SK-MEL-5 (cell line): Measurements from ENCODE around the gene PARVB. TPM values are rescaled to one million over a fixed set of nuclear protein-coding genes. Genes with fewer than 3 reads are reported as not detected.

Experiments
- DNase-seq: peaks from one replicate; pipeline ENCODE4 v3.0.0-alpha.2; 2016; ENCODE audit warnings: low read depth, low spot score
- in situ Hi-C: cut with HindIII; loops from 2 replicates; pipeline ENCODE4 v1.10.0; 2016; ENCODE audit warnings: low sequenced_read_pairs, high pct_unique_total_duplicates, low pct_unique_long_range_greater_than_20kb
- total RNA-seq: library from RNA; depleted of rRNA; stranded (reverse); fragments of >200 nt; shearing (Covaris generic); gene quantifications from 2 replicates; pipeline ENCODE4 v1.2.3, GENCODE V29; 2014

Gene PARVB
- total RNA-seq, 1 experiment from 2014 or later: 164 TPM

GRCh38 chr22:44089717-44090570 is 65.8 kb downstream of the PARVB start:
- in situ Hi-C loops: loop anchor here (25.0 kb wide), 1 partner anchor 103 kb away; no protein-coding TSS in a partner anchor

GRCh38 chr22:44090571-44090905 is 66.4 kb downstream of the PARVB start:
- in situ Hi-C loops: loop anchor here (25.0 kb wide), 1 partner anchor 103 kb away; no protein-coding TSS in a partner anchor
- no peak for DNase-seq

More at GRCh38 chr22:44089717-44090570, 65.8 kb downstream of the PARVB start:
- DNase-seq: no peak

- in situ Hi-C loops: loop anchor here (25.0 kb wide), 1 partner anchor 104 kb away; no protein-coding TSS in a partner anchor
- peak; percentile 80 for DNase-seq
Measured at GRCh38 chr22:44091021-44091721, 67.1 kb downstream of the PARVB start.

- in situ Hi-C loops: loop anchor here (25.0 kb wide), 1 partner anchor 104 kb away; no protein-coding TSS in a partner anchor
- DNase-seq: no peak
Measured at GRCh38 chr22:44091751-44092150, 67.6 kb downstream of the PARVB start.

- no peak for DNase-seq
- in situ Hi-C loops: loop anchor here (25.0 kb wide), 1 partner anchor 105 kb away; no protein-coding TSS in a partner anchor
Measured at GRCh38 chr22:44092636-44093220, 68.6 kb downstream of the PARVB start.

GRCh38 chr22:44093791-44094190 is 69.7 kb downstream of the PARVB start:
- DNase-seq: no peak
- in situ Hi-C loops: loop anchor here (25.0 kb wide), 1 partner anchor 106 kb away; no protein-coding TSS in a partner anchor

GRCh38 chr22:44094751-44095302 is 70.7 kb downstream of the PARVB start:
- DNase-seq: no peak
- in situ Hi-C loops: loop anchor here (25.0 kb wide), 1 partner anchor 108 kb away; no protein-coding TSS in a partner anchor

GRCh38 chr22:44096736-44097135 is 72.6 kb downstream of the PARVB start:
- DNase-seq: no peak
- in situ Hi-C loops: loop anchor here (25.0 kb wide), 1 partner anchor 109 kb away; no protein-coding TSS in a partner anchor

- no peak for DNase-seq
- in situ Hi-C loops: loop anchor here (25.0 kb wide), 1 partner anchor 110 kb away; no protein-coding TSS in a partner anchor
Measured at GRCh38 chr22:44097263-44098020, 73.3 kb downstream of the PARVB start.

- in situ Hi-C loops: loop anchor here (25.0 kb wide), 1 partner anchor 111 kb away; no protein-coding TSS in a partner anchor
- DNase-seq: no peak
Measured at GRCh38 chr22:44098021-44098739, 74.1 kb downstream of the PARVB start.

GRCh38 chr22:44098966-44099530 is 74.9 kb downstream of the PARVB start:
- DNase-seq: no peak
- in situ Hi-C loops: loop anchor here (25.0 kb wide), 1 partner anchor 112 kb away; no protein-coding TSS in a partner anchor

- in situ Hi-C loops: loop anchor here (25.0 kb wide), 1 partner anchor 112 kb away; no protein-coding TSS in a partner anchor
- no peak for DNase-seq
Measured at GRCh38 chr22:44099696-44100095, 75.6 kb downstream of the PARVB start.

- in situ Hi-C loops: no loop called here
- no peak for DNase-seq
Measured at GRCh38 chr22:44100411-44100810, 76.3 kb downstream of the PARVB start.

- DNase-seq: no peak
- in situ Hi-C loops: no loop called here
Measured at GRCh38 chr22:44102121-44102520, 78.0 kb downstream of the PARVB start.

- in situ Hi-C loops: no loop called here
- no peak for DNase-seq
Measured at GRCh38 chr22:44102856-44103255, 78.8 kb downstream of the PARVB start.
